GM12875 (cell line): ENCODE measurements around the gene KCTD5.
A peak's percentile ranks its signal among the peaks of the same experiment; 100 is the strongest.

ENCODE experiments used
- H3K4me3 ChIP-seq: one replicate; pipeline ENCODE4 v1.5.1; 2011; ENCODE audit warnings: low read depth, low read length, control low read depth
- CTCF ChIP-seq: IDR thresholded peaks from 2 replicates; pipeline ENCODE4 v1.5.1; 2011; ENCODE audit warnings: low read depth, mild to moderate bottlenecking, control low read depth, inconsistent platforms, low read length, moderate library complexity, borderline replicate concordance; ENCODE audit not compliant: insufficient read depth

Gene KCTD5

GRCh38 chr16:2745116-2745890, 63.0 kb downstream of the KCTD5 start:
- no peak overlapping the region for H3K4me3 ChIP-seq
- no peak for TF ChIP-seq CTCF

GRCh38 chr16:2745961-2746360, 63.6 kb downstream of the KCTD5 start:
- TF ChIP-seq CTCF: no peak
- H3K4me3 ChIP-seq: no peak overlapping the region

DNA sequence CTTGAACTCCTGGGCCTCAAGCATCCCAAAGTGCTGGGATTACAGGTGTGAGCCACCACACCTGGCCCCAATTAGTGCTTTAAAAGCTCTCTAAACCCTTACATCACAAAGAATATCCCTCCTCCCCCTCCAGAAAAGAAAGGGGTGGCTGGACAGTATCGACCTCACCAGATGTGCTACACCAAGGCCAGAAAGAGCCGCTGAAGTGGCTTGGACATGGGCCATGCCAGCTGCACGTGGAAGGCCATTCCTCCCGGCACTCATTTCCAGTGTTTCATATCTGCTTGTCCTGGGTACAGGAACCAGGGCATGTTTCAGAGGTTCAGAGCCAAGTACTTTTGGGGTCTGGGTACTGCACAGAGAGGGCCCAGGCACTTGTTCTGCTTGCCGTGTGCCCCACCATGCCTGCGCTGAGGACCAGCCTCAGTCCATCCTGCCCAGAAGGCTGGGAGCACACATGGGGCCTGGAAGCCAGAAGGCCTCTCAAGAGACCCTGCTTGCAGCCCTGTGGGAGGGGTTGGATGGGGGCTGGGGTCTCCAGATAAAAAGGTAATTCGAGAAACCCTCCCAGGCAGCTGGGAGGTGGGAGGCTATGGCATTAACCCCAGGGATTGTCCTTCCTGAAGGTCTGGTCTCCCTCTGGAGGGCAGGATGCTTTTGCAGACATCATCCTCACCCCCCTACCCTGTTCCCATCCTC, 66.6 kb downstream of the KCTD5 start:
- TF ChIP-seq CTCF: no peak
- no peak overlapping the region for H3K4me3 ChIP-seq

DNA sequence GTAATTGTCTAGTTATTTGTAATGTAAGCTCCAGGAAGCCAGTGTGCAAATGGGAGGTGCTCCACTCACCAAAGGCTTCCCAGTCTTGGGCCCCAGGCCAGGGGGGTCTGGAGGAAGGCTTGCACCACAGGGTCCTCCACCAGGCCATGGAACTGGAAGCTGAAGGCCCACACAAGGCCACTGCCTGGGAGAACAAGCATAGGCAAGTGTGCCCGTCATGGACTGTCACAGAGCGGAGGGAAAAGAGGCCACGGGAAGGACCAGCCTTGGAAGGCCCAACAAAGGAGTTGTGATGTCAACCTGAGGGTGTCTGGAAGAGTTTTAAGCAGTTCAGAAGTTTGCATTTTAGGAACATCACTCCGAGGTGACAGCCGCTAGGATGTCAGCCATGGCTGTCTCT, 67.2 kb downstream of the KCTD5 start:
- TF ChIP-seq CTCF: no peak
- H3K4me3 ChIP-seq: no peak overlapping the region

GRCh38 chr16:2749936-2750335, 67.6 kb downstream of the KCTD5 start:
- TF ChIP-seq CTCF: no peak
- H3K4me3 ChIP-seq: no peak overlapping the region

GRCh38 chr16:2751577-2752034, 69.3 kb downstream of the KCTD5 start:
- peak overlapping the region; percentile 71 for H3K4me3 ChIP-seq
- no peak for TF ChIP-seq CTCF
